Ovary (tissue), 9 donors: Measurements from ENCODE around the gene CD48. TPM values are rescaled to one million over a fixed set of nuclear protein-coding genes. Genes with fewer than 3 reads are reported as not detected.
"Not testable (repeated sequence)": the region's sequence is repeated elsewhere in the genome, so short reads cannot be mapped to it uniquely, and the experiment has no call there.

Source experiments
- DNase-seq, 5 donors: peaks; one replicate each; pipeline ENCODE4 v3.0.0-alpha.2; 2019 to 2020
- H3K27ac ChIP-seq, 2 donors: fragments of 200-600 bp; one replicate each; pipeline versions ENCODE4 v1.5.1 to v1.8.0; 2019 to 2022
- H3K27me3 ChIP-seq: fragments of 200-600 bp; one replicate; pipeline ENCODE4 v1.8.0; 2022
- H3K36me3 ChIP-seq: fragments of 200-600 bp; sonication (generic); one replicate; pipeline ENCODE4 v1.5.1; 2019
- H3K4me1 ChIP-seq: one replicate; pipeline ENCODE4 v1.8.1; 2013; ENCODE audit warnings: mild to moderate bottlenecking, moderate library complexity; ENCODE audit not compliant: insufficient read depth
- H3K4me3 ChIP-seq: fragments of 200-600 bp; sonication (generic); one replicate; pipeline ENCODE4 v1.5.1; 2017
- H3K9me3 ChIP-seq, 2 donors: fragments of 200-600 bp in 1 of 2; sonication (generic) in 1 of 2; one replicate each; pipeline versions ENCODE4 v1.5.1 to v1.8.1; 2013 to 2019; ENCODE audit warnings: mild to moderate bottlenecking in 1 of 2, moderate library complexity in 1 of 2
- CTCF ChIP-seq, 3 donors: fragments of 450-650 bp in 2 of 3; fragments of 200-600 bp in 1 of 3; IDR thresholded peaks; one replicate each; pipeline versions ENCODE4 v1.5.1 to v1.8.0; 2016 to 2022; ENCODE audit warnings: antibody characterized with exemption in 3 of 3, mild to moderate bottlenecking in 1 of 3
- EP300 ChIP-seq: sonication (generic); formaldehyde crosslinking; IDR thresholded peaks from one replicate; pipeline ENCODE4 v1.6.1; 2017; ENCODE audit warnings: antibody characterized with exemption
- POLR2A ChIP-seq: fragments of 450-650 bp; IDR thresholded peaks from one replicate; pipeline ENCODE4 v1.6.1; 2017; ENCODE audit warnings: antibody characterized with exemption, mild to moderate bottlenecking, moderate library complexity
- WGBS, 3 donors: extraction: QIAGEN DNeasy Blood & Tissue Kit in 1 of 3; methylation state at CpG; one replicate each; pipeline versions ENCODE4 v1.1.5 to v1.1.7; 2013 to 2017; 5-methylcytosine and 5-hydroxymethylcytosine counted together
- intact Hi-C, 4 donors: fragments of 100-400 bp; cut with DNase I; formaldehyde crosslinking; loops; one replicate each; pipeline versions ENCODE4 v1.11.0 to v1.15.1; 2022 to 2023
- polyA plus RNA-seq, 2 donors: library from polyadenylated mRNA; stranded (reverse); fragments of 200-250 nt in 1 of 2; fragments of 350-450 nt in 1 of 2; fragmentation: Illumina TruSeq in 1 of 2; extraction: RNeasy Lipid Tissue Mini Kit (QIAGEN cat#74804) in 1 of 2; gene quantifications; one replicate each; pipeline ENCODE4 v1.2.3, GENCODE V29; 2013 to 2014
- total RNA-seq, 7 donors: library from RNA; depleted of rRNA in 2 of 7; stranded (reverse); fragments of >200 nt in 2 of 7; fragmentation: NEBNext Ultra II Directional in 3 of 7; extraction: Animal tissue kit (Norgen Biotek cat#: 25700) in 3 of 7; gene quantifications; one replicate each; pipeline versions ENCODE4 v1.1.0 to v1.2.4, GENCODE V29; 2016 to 2023
- donor health status: DM: no; HTN: no; CAD: no; lungs with moderate emphysema.
- donor health status: DM: no; HTN: no; CAD: no.
- donor health status: Bipolar disorder and iron deficiency.
- donor health status: DM: yes; HTN: yes; CAD: no.
- donor health status: DM: no; HTN: no; CAD: no.
- donor health status: DM: yes; HTN: yes; CAD: no.

Gene CD48
- total and polyA plus RNA-seq, 9 donors, result 0.61 to 17.6 (median 2.5) TPM

GRCh38 chr1:160731990-160732389 lies 20.4 kb upstream of the CD48 start:
- DNase-seq, result no peak
- H3K27ac ChIP-seq, result no peak overlapping the region
- H3K4me1 ChIP-seq, result no peaks in the 10 kb centered on the region
- 59 to 74% (median 62%) methylated on average over 1 of the region's 1 CpG for WGBS, 3 donors
- intact Hi-C loops, result no loop called here
- no peaks in the 10 kb centered on the region for H3K9me3 ChIP-seq
- H3K27me3 ChIP-seq, result no peaks in the 10 kb centered on the region
- TF ChIP-seq POLR2A (no peak), CTCF (IDR thresholded peaks at IDR 0.05) (no peak), EP300 (no peak)
- no peaks in the 10 kb centered on the region for H3K36me3 ChIP-seq
- no peak overlapping the region for H3K4me3 ChIP-seq

- 65 to 72% (median 70%) methylated on average over 2 of the region's 2 CpGs for WGBS, 3 donors
- H3K27ac ChIP-seq, H3K36me3 ChIP-seq, H3K27me3 ChIP-seq, H3K9me3 ChIP-seq, H3K4me1 ChIP-seq, H3K4me3 ChIP-seq, DNase-seq, intact Hi-C loops: not testable (repeated sequence)
These were observed 19.9 kb upstream of the CD48 start for GRCh38 chr1:160731564-160731963.

- Histone ChIP-seq H3K27ac (no peak overlapping the region), H3K4me1 (peaks cover 4% of the 10 kb centered on the region)
- intact Hi-C loops, result loop anchor here in 2 of 4 donors (2.0 to 10.0 kb wide), 6 partner anchors 105 to 368 kb away; partner anchors contain the start of genes ITLN2 (in 1 of the 2) and KLHDC9 (in 1 of the 2)
These were observed 15.7 kb upstream of the CD48 start for GRCh38 chr1:160727316-160727640.

GRCh38 chr1:160726498-160727315 lies 15.1 kb upstream of the CD48 start:
- peak; percentile 44 to 60 (median 58) for DNase-seq
- intact Hi-C loops, result loop anchor here in 2 of 4 donors (2.0 to 10.0 kb wide), 6 partner anchors 106 to 368 kb away; partner anchors contain the start of genes ITLN2 (in 1 of the 2) and KLHDC9 (in 1 of the 2)
- 13 to 15% (median 15%) methylated on average over 8 of the region's 8 CpGs for WGBS, 3 donors

More at GRCh38 chr1:160727316-160727640, 15.7 kb upstream of the CD48 start:
- Histone ChIP-seq H3K36me3 (no peaks in the 10 kb centered on the region), H3K4me3 (no peak overlapping the region), H3K27me3 (no peaks in the 10 kb centered on the region), H3K9me3 (no peaks in the 10 kb centered on the region)
- no peak for DNase-seq
- TF ChIP-seq EP300 (no peak), CTCF (IDR thresholded peaks at IDR 0.05) (no peak), POLR2A (no peak)

More at GRCh38 chr1:160726498-160727315, 15.1 kb upstream of the CD48 start:
- Histone ChIP-seq H3K4me1 (peaks cover 4% of the 10 kb centered on the region), H3K9me3 (no peaks in the 10 kb centered on the region), H3K27ac (no peak overlapping the region), H3K4me3 (no peak overlapping the region), H3K27me3 (no peaks in the 10 kb centered on the region), H3K36me3 (no peaks in the 10 kb centered on the region)
- TF ChIP-seq CTCF (IDR thresholded peaks at IDR 0.05), result peak; percentile 48 to 69 (median 64)
- no peak for TF ChIP-seq EP300
